ENCODE measurements around the gene PRKCSH.
A peak's percentile ranks its signal among the peaks of the same experiment; 100 is the strongest.

Gene PRKCSH

GRCh38 chr19:11435057-11435832 is at the start of gene PRKCSH, which contains the start of gene ODAD3:
TSS of gene PRKCSH (plus strand) at chr19:11435635. CDS start at chr19:11436118, 483 bp downstream.
TSS of gene ODAD3 (minus strand) at chr19:11435121. CDS start at chr19:11435016, 105 bp downstream.
- Histone ChIP-seq H3K4me1 (ENCODE audit: control insufficient read depth, insufficient read depth, low read length) (0 out of 2 replicates have a peak, but pooled peaks cover 4% of the 10 kb centered on the region), H3K4me3 (ENCODE audit: low read depth, low read length) (peak within 1 kb of the TSS; percentile 91), H3K36me3 (ENCODE audit: control insufficient read depth in 2 of 2, insufficient read depth in 1 of 2, low read length in 2 of 2) (peaks cover 22 to 31% of the 10 kb centered on the region in 2 experiments; a peak in 2 of 3 replicates), H3K27ac (ENCODE audit: extremely low read depth, low read depth, low read length) (peak within 1 kb of the TSS; percentile 4; the same call in 1 of the 2 replicates), H3K9me3 (ENCODE audit: control insufficient read depth, insufficient read depth, low read depth, low read length) (no peaks in the 10 kb centered on the region)
- CTCF ChIA-PET = interaction anchor here (0.6 to 4.3 kb wide), 20 partner anchors 8 to 343 kb away, joined by 3 to 66 read pairs (median 4); partner anchors contain the start of gene EPOR
- POLR2A ChIA-PET = interaction anchor here (0.6 to 2.3 kb wide), 10 partner anchors 10 to 141 kb away, joined by 3 to 27 read pairs (median 3); partner anchors contain the start of genes CCDC159, EPOR, SWSAP1 and TMEM205
- TF ChIP-seq ZNF768 (tag by site-specific recombination; IDR thresholded peaks at IDR 0.05) (no peak), ZNF157 (tag by site-specific recombination; IDR thresholded peaks at IDR 0.05) (no peak), ZNF501 (tag by site-specific recombination; IDR thresholded peaks at IDR 0.05) (no peak), ZBTB7A (tag by site-specific recombination; IDR thresholded peaks at IDR 0.05; ENCODE audit: low read depth) (no peak), ZFP3 (tag by site-specific recombination; IDR thresholded peaks at IDR 0.05; ENCODE audit: low read depth) (no peak), ZNF843 (tag by site-specific recombination; IDR thresholded peaks at IDR 0.05) (no peak; the same call in 1 of the 2 replicates), ZNF24 (tag by site-specific recombination; IDR thresholded peaks at IDR 0.05) (peak; percentile 30; the same call in 1 of the 2 replicates), ZBTB17 (tag by site-specific recombination; IDR thresholded peaks at IDR 0.05) (peak; percentile 93), FEZF1 (tag by site-specific recombination; IDR thresholded peaks at IDR 0.05) (no peak), ZBTB1 (tag by site-specific recombination; IDR thresholded peaks at IDR 0.05) (no peak), ZNF645 (tag by site-specific recombination; IDR thresholded peaks at IDR 0.05) (no peak), ZFHX2 (tag by site-specific recombination; conservative IDR thresholded peaks at IDR 0.05) (peak; percentile 76), ZNF777 (tag by site-specific recombination; IDR thresholded peaks at IDR 0.05; ENCODE audit: borderline replicate concordance) (no peak), OSR2 (tag by site-specific recombination; IDR thresholded peaks at IDR 0.05) (no peak), ZNF580 (tag by site-specific recombination; IDR thresholded peaks at IDR 0.05) (peak; percentile 99), ZNF701 (tag by site-specific recombination; IDR thresholded peaks at IDR 0.05) (no peak), ZEB2 (tag by site-specific recombination; IDR thresholded peaks at IDR 0.05) (peak; percentile 97), ZNF121 (tag by site-specific recombination; IDR thresholded peaks at IDR 0.05) (no peak), ZNF354C (tag by site-specific recombination; IDR thresholded peaks at IDR 0.05; ENCODE audit: borderline replicate concordance, low read depth) (no peak), ZNF350 (tag by site-specific recombination; IDR thresholded peaks at IDR 0.05) (no peak), HOXD13 (CRISPR knock-in tag; IDR thresholded peaks at IDR 0.05; ENCODE audit: borderline replicate concordance) (no peak), GLIS2 (tag by site-specific recombination; IDR thresholded peaks at IDR 0.05) (peak; percentile 75), ZBTB48 (tag by site-specific recombination; IDR thresholded peaks at IDR 0.05) (peak; percentile 99; the same call in 1 of the 2 replicates), ZNF629 (tag by site-specific recombination; IDR thresholded peaks at IDR 0.05) (peak; percentile 96), ZNF426 (tag by site-specific recombination; IDR thresholded peaks at IDR 0.05) (no peak), SETDB1 (IDR thresholded peaks at IDR 0.05; ENCODE audit: insufficient read length, low read length) (no peak), MZF1 (tag by site-specific recombination; IDR thresholded peaks at IDR 0.05; ENCODE audit: borderline replicate concordance) (no peak), ZSCAN18 (tag by site-specific recombination; IDR thresholded peaks at IDR 0.05) (no peak), ZNF548 (tag by site-specific recombination; IDR thresholded peaks at IDR 0.05) (no peak), ZNF248 (tag by site-specific recombination; IDR thresholded peaks at IDR 0.05) (no peak), ZSCAN16 (tag by site-specific recombination; IDR thresholded peaks at IDR 0.05) (no peak)
- TF ChIP-seq, protein P1, sequence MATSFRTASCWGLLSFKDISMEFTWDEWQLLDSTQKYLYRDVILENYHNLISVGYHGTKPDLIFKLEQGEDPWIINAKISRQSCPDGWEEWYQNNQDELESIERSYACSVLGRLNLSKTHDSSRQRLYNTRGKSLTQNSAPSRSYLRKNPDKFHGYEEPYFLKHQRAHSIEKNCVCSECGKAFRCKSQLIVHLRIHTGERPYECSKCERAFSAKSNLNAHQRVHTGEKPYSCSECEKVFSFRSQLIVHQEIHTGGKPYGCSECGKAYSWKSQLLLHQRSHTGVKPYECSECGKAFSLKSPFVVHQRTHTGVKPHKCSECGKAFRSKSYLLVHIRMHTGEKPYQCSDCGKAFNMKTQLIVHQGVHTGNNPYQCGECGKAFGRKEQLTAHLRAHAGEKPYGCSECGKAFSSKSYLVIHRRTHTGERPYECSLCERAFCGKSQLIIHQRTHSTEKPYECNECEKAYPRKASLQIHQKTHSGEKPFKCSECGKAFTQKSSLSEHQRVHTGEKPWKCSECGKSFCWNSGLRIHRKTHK (tag by site-specific recombination; IDR thresholded peaks at IDR 0.05) = no peak
- TF ChIP-seq, protein P2, sequence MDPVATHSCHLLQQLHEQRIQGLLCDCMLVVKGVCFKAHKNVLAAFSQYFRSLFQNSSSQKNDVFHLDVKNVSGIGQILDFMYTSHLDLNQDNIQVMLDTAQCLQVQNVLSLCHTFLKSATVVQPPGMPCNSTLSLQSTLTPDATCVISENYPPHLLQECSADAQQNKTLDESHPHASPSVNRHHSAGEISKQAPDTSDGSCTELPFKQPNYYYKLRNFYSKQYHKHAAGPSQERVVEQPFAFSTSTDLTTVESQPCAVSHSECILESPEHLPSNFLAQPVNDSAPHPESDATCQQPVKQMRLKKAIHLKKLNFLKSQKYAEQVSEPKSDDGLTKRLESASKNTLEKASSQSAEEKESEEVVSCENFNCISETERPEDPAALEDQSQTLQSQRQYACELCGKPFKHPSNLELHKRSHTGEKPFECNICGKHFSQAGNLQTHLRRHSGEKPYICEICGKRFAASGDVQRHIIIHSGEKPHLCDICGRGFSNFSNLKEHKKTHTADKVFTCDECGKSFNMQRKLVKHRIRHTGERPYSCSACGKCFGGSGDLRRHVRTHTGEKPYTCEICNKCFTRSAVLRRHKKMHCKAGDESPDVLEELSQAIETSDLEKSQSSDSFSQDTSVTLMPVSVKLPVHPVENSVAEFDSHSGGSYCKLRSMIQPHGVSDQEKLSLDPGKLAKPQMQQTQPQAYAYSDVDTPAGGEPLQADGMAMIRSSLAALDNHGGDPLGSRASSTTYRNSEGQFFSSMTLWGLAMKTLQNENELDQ (tag by site-specific recombination; IDR thresholded peaks at IDR 0.05; ENCODE audit: low read depth) = no peak
